ENCODE results near the gene KIF25. TPM values are rescaled to one million over a fixed set of nuclear protein-coding genes. Genes with fewer than 3 reads are reported as not detected.

KIF25 gene
- total and polyA plus RNA-seq, 9 donors = 0.32 to 1.2 (median 0.74) TPM; not detected in 4

GRCh38 chr6:168020242-168020641 lies 22.8 kb downstream of the KIF25 start:
- intact Hi-C loops (cut with DNase I) = no loop called here
- 87 to 91% (median 89%) methylated on average over 8 of the region's 8 CpGs for WGBS, 3 donors

GRCh38 chr6:168021581-168021980 lies 24.1 kb downstream of the KIF25 start:
- intact Hi-C loops (cut with DNase I) = no loop called here
- TF ChIP-seq POLR2A (IDR thresholded peaks at IDR 0.05) (no peak), CTCF (IDR thresholded peaks at IDR 0.05) (no peak), EP300 (IDR thresholded peaks at IDR 0.05) (no peak)
- H3K27ac ChIP-seq = no peak overlapping the region
- no peaks in the 10 kb centered on the region for H3K27me3 ChIP-seq
- no peak overlapping the region for H3K4me3 ChIP-seq
- peaks cover 12% of the 10 kb centered on the region for H3K4me1 ChIP-seq (ENCODE audit: insufficient read depth)
- no peaks in the 10 kb centered on the region for H3K9me3 ChIP-seq
- 68 to 75% (median 75%) methylated on average over 5 of the region's 5 CpGs for WGBS, 3 donors
- DNase-seq = no peak
- H3K36me3 ChIP-seq = no peaks in the 10 kb centered on the region

More at GRCh38 chr6:168020242-168020641, 22.8 kb downstream of the KIF25 start:
- Histone ChIP-seq H3K9me3 (no peaks in the 10 kb centered on the region), H3K27me3 (no peaks in the 10 kb centered on the region), H3K4me3 (no peak overlapping the region), H3K27ac (no peak overlapping the region), H3K36me3 (no peaks in the 10 kb centered on the region), H3K4me1 (ENCODE audit: insufficient read depth) (peaks cover 12% of the 10 kb centered on the region)
- TF ChIP-seq POLR2A (IDR thresholded peaks at IDR 0.05) (no peak), EP300 (IDR thresholded peaks at IDR 0.05) (no peak), CTCF (IDR thresholded peaks at IDR 0.05) (no peak)
- no peak for DNase-seq

- Histone ChIP-seq H3K4me3 (no peak overlapping the region), H3K36me3 (no peaks in the 10 kb centered on the region), H3K27me3 (no peaks in the 10 kb centered on the region), H3K27ac (no peak overlapping the region), H3K4me1 (ENCODE audit: insufficient read depth) (peaks cover 7% of the 10 kb centered on the region), H3K9me3 (no peaks in the 10 kb centered on the region)
- intact Hi-C loops (cut with DNase I) = no loop called here
- no peak for DNase-seq
- WGBS, 3 donors = 55 to 65% (median 58%) methylated on average over 7 of the region's 7 CpGs
- TF ChIP-seq CTCF (IDR thresholded peaks at IDR 0.05) = no peak
- TF ChIP-seq POLR2A (IDR thresholded peaks at IDR 0.05) = no peak
- TF ChIP-seq EP300 (IDR thresholded peaks at IDR 0.05) = no peak
Measured at GRCh38 chr6:168022488-168023321, 25.2 kb downstream of the KIF25 start.

GRCh38 chr6:168024951-168025510 lies 27.6 kb downstream of the KIF25 start:
- Histone ChIP-seq H3K9me3 (no peaks in the 10 kb centered on the region), H3K36me3 (no peaks in the 10 kb centered on the region), H3K4me1 (ENCODE audit: insufficient read depth) (peaks cover 7% of the 10 kb centered on the region), H3K4me3 (no peak overlapping the region), H3K27ac (no peak overlapping the region), H3K27me3 (no peaks in the 10 kb centered on the region)
- no peak for DNase-seq
- no peak for TF ChIP-seq CTCF (IDR thresholded peaks at IDR 0.05)
- TF ChIP-seq EP300 (IDR thresholded peaks at IDR 0.05) = no peak
- no peak for TF ChIP-seq POLR2A (IDR thresholded peaks at IDR 0.05)
- intact Hi-C loops (cut with DNase I) = no loop called here
- 73 to 83% (median 74%) methylated on average over 18 of the region's 18 CpGs for WGBS, 3 donors

Data from ovary (tissue), 9 donors.